Fibroblast of lung (primary cell): ENCODE results near the gene ZMAT5. TPM values are rescaled to one million over a fixed set of nuclear protein-coding genes. Genes with fewer than 3 reads are reported as not detected.

Experiments
- DNase-seq, 2 donors: peaks; one replicate each; pipeline versions ENCODE4 v3.0.0 to v3.0.0-alpha.2; 2010; ENCODE audit warnings: low read depth in 2 of 2
- H2AFZ ChIP-seq: 2 replicates; pipeline ENCODE4 v1.5.1; 2012; ENCODE audit warnings: low read length, control low read depth, inconsistent platforms
- H3K27ac ChIP-seq: 2 replicates; pipeline ENCODE4 v1.5.1; 2011; ENCODE audit warnings: low read length, control low read depth; ENCODE audit not compliant: insufficient read depth
- H3K27me3 ChIP-seq: 2 replicates; pipeline ENCODE4 v1.5.1; 2011; ENCODE audit warnings: mild to moderate bottlenecking, low read length; ENCODE audit not compliant: control insufficient read depth, insufficient read depth
- H3K36me3 ChIP-seq: 2 replicates; pipeline ENCODE4 v1.5.1; 2011; ENCODE audit warnings: low read length; ENCODE audit not compliant: control insufficient read depth, insufficient read depth
- H3K4me1 ChIP-seq: 2 replicates; pipeline ENCODE4 v1.5.1; 2011; ENCODE audit warnings: low read length; ENCODE audit not compliant: control insufficient read depth, insufficient read depth; ENCODE audit errors: extremely low read depth
- H3K4me2 ChIP-seq: 2 replicates; pipeline ENCODE4 v1.5.1; 2011; ENCODE audit warnings: low read length, control low read depth; ENCODE audit not compliant: insufficient read depth; ENCODE audit errors: extremely low read depth
- H3K4me3 ChIP-seq, 4 experiments: fragments of 200-600 bp in 1 of 4; sonication (generic) in 1 of 4; replicated peaks in 1 of 4; 2 replicates each; pipeline ENCODE4 v1.5.1; 2011 to 2016; ENCODE audit warnings: low read length in 4 of 4, low read depth in 3 of 4, mild to moderate bottlenecking in 3 of 4, control low read depth in 2 of 4, inconsistent platforms in 1 of 4, mixed read lengths in 1 of 4; ENCODE audit not compliant: insufficient read depth in 1 of 4; ENCODE audit errors: control extremely low read depth in 1 of 4
- H3K79me2 ChIP-seq: 2 replicates; pipeline ENCODE4 v1.5.1; 2012; ENCODE audit warnings: mild to moderate bottlenecking, low read length, inconsistent platforms; ENCODE audit not compliant: control insufficient read depth, insufficient read depth
- H3K9ac ChIP-seq: 2 replicates; pipeline ENCODE4 v1.5.1; 2011; ENCODE audit warnings: mild to moderate bottlenecking, low read length, control low read depth; ENCODE audit not compliant: insufficient read depth
- H3K9me3 ChIP-seq: 2 replicates; pipeline ENCODE4 v1.5.1; 2012; ENCODE audit warnings: low read depth, low read length; ENCODE audit not compliant: control insufficient read depth, insufficient read depth
- H4K20me1 ChIP-seq: 2 replicates; pipeline ENCODE4 v1.5.1; 2011; ENCODE audit warnings: low read length; ENCODE audit not compliant: control insufficient read depth, insufficient read depth; ENCODE audit errors: extremely low read depth
- EZH2 ChIP-seq: IDR thresholded peaks from 2 replicates; pipeline ENCODE4 v1.5.1; 2012; ENCODE audit warnings: low read length, control low read depth, mild to moderate bottlenecking; ENCODE audit errors: missing control alignments
- polyA plus RNA-seq, 2 donors: library from polyadenylated mRNA; depleted of rRNA in 1 of 2; stranded (reverse) in 1 of 2; unstranded in 1 of 2; fragments of >200 nt; gene quantifications; 2 replicates each; pipeline ENCODE4 v1.2.1, GENCODE V29; 2011 to 2012; ENCODE audit warnings: missing spikeins in 1 of 2
- total RNA-seq: library from RNA; depleted of rRNA; stranded (reverse); fragments of >200 nt; gene quantifications from 2 replicates; pipeline ENCODE4 v1.2.1, GENCODE V29; 2014
- TF ChIP-seq, protein P1 (sequence below), 2 donors: IDR thresholded peaks in 1 of 2; conservative IDR thresholded peaks in 1 of 2; 1 replicate in 1 of 2; 2 replicates in 1 of 2; pipeline ENCODE4 v1.5.1; 2011 to 2012; ENCODE audit warnings: low read length in 2 of 2, control low read depth in 1 of 2, inconsistent platforms in 1 of 2, low read depth in 1 of 2, mild to moderate bottlenecking in 1 of 2

Gene ZMAT5
- total and polyA plus RNA-seq, 2 donors (not counting 1 experiment from before 2014, with no cell fraction given): 13.4 to 21.6 TPM

DNA sequence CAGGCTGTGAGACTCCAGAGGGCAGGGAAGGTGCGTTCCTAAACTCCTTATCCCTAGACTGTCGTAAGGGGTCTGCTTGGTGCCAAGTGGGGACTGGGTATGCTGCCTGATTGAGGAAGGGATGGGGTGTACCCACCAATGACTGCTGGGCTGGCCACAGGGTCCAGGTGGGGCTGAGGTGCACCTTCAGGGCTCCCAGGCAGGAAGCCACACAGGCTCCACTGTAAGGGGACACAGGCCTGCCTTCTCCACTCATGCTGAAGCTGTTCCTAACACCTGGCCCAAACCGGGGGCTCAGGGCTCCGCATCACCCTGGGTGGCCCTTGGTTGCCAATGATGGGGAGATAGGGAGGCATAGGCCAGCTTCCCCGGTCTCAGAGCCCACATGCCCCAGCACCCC, 26.6 kb downstream of the ZMAT5 start:
- H3K36me3 ChIP-seq: no peaks in the 10 kb centered on the region
- no peak overlapping the region for H3K9ac ChIP-seq
- H3K4me1 ChIP-seq: no peaks in the 10 kb centered on the region
- no peaks in the 10 kb centered on the region for H4K20me1 ChIP-seq
- no peak overlapping the region for H2AFZ ChIP-seq
- no peaks in the 10 kb centered on the region for H3K9me3 ChIP-seq
- H3K79me2 ChIP-seq: no peaks in the 10 kb centered on the region
- no peak overlapping the region for H3K27ac ChIP-seq
- no peak overlapping the region for H3K4me3 ChIP-seq
- DNase-seq: no peak
- TF ChIP-seq EZH2: no peak
- TF ChIP-seq, protein P1, sequence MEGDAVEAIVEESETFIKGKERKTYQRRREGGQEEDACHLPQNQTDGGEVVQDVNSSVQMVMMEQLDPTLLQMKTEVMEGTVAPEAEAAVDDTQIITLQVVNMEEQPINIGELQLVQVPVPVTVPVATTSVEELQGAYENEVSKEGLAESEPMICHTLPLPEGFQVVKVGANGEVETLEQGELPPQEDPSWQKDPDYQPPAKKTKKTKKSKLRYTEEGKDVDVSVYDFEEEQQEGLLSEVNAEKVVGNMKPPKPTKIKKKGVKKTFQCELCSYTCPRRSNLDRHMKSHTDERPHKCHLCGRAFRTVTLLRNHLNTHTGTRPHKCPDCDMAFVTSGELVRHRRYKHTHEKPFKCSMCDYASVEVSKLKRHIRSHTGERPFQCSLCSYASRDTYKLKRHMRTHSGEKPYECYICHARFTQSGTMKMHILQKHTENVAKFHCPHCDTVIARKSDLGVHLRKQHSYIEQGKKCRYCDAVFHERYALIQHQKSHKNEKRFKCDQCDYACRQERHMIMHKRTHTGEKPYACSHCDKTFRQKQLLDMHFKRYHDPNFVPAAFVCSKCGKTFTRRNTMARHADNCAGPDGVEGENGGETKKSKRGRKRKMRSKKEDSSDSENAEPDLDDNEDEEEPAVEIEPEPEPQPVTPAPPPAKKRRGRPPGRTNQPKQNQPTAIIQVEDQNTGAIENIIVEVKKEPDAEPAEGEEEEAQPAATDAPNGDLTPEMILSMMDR (conservative IDR thresholded peaks at IDR 0.05 in 1 of 2, IDR thresholded peaks at IDR 0.05 in 1 of 2; ENCODE audit: low read depth in 1 of 2, low read length in 2 of 2): no peak
- H3K4me2 ChIP-seq: no peak overlapping the region
- H3K27me3 ChIP-seq: no peaks in the 10 kb centered on the region

DNA sequence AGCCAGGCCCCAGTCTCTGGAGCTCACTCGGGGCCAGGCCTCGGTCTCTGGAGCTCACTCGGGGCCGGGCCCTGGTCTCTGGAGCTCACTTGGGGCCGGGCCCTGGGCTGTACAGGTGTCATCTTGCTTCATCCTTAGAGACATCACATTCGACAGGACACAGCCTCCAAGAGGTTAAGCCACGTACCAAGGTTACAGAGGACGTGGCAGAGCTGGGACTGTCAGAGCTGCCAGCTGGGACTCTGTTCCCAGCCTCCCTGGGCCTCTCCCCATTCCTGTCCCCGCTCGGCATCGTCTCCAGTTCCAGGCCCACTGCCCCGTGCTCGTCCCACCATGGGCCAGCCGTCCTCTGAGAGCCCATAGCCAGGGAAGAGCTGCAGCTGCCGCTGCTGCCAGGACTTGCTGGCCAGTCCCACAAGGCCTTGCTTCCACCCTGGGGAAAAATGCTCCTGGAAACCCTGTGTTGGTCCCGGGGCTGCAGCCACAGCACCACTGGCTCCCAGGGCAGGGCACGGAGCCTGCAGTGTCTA, 27.4 kb downstream of the ZMAT5 start:
- no peak for DNase-seq
- Histone ChIP-seq H3K36me3 (no peaks in the 10 kb centered on the region), H3K4me3 (no peak overlapping the region), H3K27ac (no peak overlapping the region), H3K9me3 (no peaks in the 10 kb centered on the region), H3K4me1 (no peaks in the 10 kb centered on the region), H4K20me1 (no peaks in the 10 kb centered on the region), H3K4me2 (no peak overlapping the region), H3K9ac (no peak overlapping the region), H3K79me2 (no peaks in the 10 kb centered on the region), H2AFZ (no peak overlapping the region), H3K27me3 (no peaks in the 10 kb centered on the region)
- TF ChIP-seq, protein P1 (conservative IDR thresholded peaks at IDR 0.05 in 1 of 2, IDR thresholded peaks at IDR 0.05 in 1 of 2; ENCODE audit: low read depth in 1 of 2, low read length in 2 of 2): no peak
- no peak for TF ChIP-seq EZH2

DNA sequence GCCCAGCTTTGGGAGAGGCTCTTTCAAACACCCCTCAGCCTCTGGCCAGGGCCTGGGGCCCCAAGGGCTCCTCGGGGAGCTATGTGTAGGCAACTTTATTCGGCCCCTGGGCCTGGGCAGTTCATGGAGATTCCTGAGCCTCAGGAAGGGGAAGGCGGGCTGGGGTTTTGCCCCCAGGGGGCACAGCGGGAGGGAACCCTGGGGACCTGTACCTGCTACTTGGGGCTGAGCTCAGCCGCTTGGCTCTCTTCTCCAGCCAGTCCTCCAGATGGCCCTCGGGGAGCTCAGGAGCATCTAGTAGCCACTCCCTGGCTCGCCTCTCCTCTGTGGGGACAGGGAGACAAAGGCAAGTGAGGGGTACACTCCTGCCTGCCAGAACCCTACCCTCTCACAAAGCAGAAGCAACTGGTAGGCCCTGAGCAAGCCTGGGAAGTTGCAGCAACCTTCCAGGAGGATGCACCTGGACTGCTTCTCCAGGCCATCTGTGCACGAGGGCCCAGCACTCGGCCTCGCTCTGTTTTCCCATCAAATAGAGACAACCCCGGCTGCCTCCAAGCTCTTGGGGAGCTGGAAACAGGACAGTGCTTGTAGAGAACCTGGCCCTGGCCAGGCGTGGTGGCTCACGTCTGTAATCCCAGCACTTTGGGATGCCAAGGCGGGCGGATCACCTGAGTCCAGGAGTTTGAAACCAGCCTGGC, 28.5 kb downstream of the ZMAT5 start:
- H3K4me2 ChIP-seq: no peak overlapping the region
- no peak overlapping the region for H3K4me3 ChIP-seq
- no peak overlapping the region for H3K27ac ChIP-seq
- no peaks in the 10 kb centered on the region for H3K4me1 ChIP-seq
- no peak overlapping the region for H3K9ac ChIP-seq
- no peak for DNase-seq
- H3K79me2 ChIP-seq: no peaks in the 10 kb centered on the region
- H3K27me3 ChIP-seq: no peaks in the 10 kb centered on the region
- H2AFZ ChIP-seq: no peak overlapping the region
- H3K36me3 ChIP-seq: no peaks in the 10 kb centered on the region
- H3K9me3 ChIP-seq: no peaks in the 10 kb centered on the region
- TF ChIP-seq, protein P1 (conservative IDR thresholded peaks at IDR 0.05 in 1 of 2, IDR thresholded peaks at IDR 0.05 in 1 of 2; ENCODE audit: low read depth in 1 of 2, low read length in 2 of 2): no peak
- TF ChIP-seq EZH2: no peak
- H4K20me1 ChIP-seq: no peaks in the 10 kb centered on the region
